Inflammatory macrophage treated with lipopolysaccharide for 1 hour (primary cell): ENCODE results near the gene ACTL7B.
"Not testable (repeated sequence)": the region's sequence is repeated elsewhere in the genome, so short reads cannot be mapped to it uniquely, and the experiment has no call there.

Experiments used
- DNase-seq, 2 donors: peaks; one replicate each; pipeline ENCODE4 v3.0.0-alpha.2; 2020 to 2022

Gene ACTL7B

GRCh38 chr9:108842610-108843295 is 13.0 kb downstream of the ACTL7B start:
- no peak for DNase-seq

GRCh38 chr9:108839561-108839960 is 16.2 kb downstream of the ACTL7B start:
- not testable (repeated sequence) for DNase-seq

- DNase-seq = no peak
These were observed 17.8 kb downstream of the ACTL7B start for GRCh38 chr9:108838017-108838416.

- DNase-seq = no peak
These were observed 18.3 kb downstream of the ACTL7B start for GRCh38 chr9:108837530-108837929.

GRCh38 chr9:108836781-108837180 is 19.0 kb downstream of the ACTL7B start:
- no peak for DNase-seq

GRCh38 chr9:108836319-108836718 is 19.5 kb downstream of the ACTL7B start:
- DNase-seq = no peak

- peak; percentile 56 to 58 for DNase-seq
These were observed 20.0 kb downstream of the ACTL7B start for GRCh38 chr9:108835831-108836230.

- DNase-seq = no peak
These were observed 20.7 kb downstream of the ACTL7B start for GRCh38 chr9:108834959-108835665.

GRCh38 chr9:108832179-108832500 is 23.6 kb downstream of the ACTL7B start:
- no peak for DNase-seq

- DNase-seq = no peak
These were observed 24.1 kb downstream of the ACTL7B start for GRCh38 chr9:108831496-108832178.

GRCh38 chr9:108830272-108830671 is 25.5 kb downstream of the ACTL7B start:
- DNase-seq = no peak

- no peak for DNase-seq
These were observed 32.0 kb downstream of the ACTL7B start for GRCh38 chr9:108823829-108824228.

- peak; percentile 57 to 75 for DNase-seq
These were observed 39.7 kb downstream of the ACTL7B start for GRCh38 chr9:108816037-108816436.

- DNase-seq = no peak
These were observed 40.6 kb downstream of the ACTL7B start for GRCh38 chr9:108815156-108815555.

- DNase-seq = peak; percentile 63 to 69
These were observed 41.7 kb downstream of the ACTL7B start for GRCh38 chr9:108813951-108814601.

- no peak for DNase-seq
These were observed 43.3 kb downstream of the ACTL7B start for GRCh38 chr9:108812396-108813025.

GRCh38 chr9:108811944-108812343 is 43.8 kb downstream of the ACTL7B start:
- DNase-seq = no peak

- DNase-seq = no peak
These were observed 46.5 kb downstream of the ACTL7B start for GRCh38 chr9:108809269-108809668.
